Hepatocyte (in vitro differentiated cells): Measurements from ENCODE around the gene SP3. TPM values are rescaled to one million over a fixed set of nuclear protein-coding genes. Genes with fewer than 3 reads are reported as not detected.

Source experiments
- DNase-seq: peaks from one replicate; pipeline ENCODE4 v3.0.0-alpha.2; 2016; ENCODE audit warnings: low spot score
- H2AFZ ChIP-seq: fragments of 200-600 bp; sonication (generic); 2 replicates; pipeline ENCODE4 v1.6.0; 2016; ENCODE audit warnings: antibody characterized with exemption, mild to moderate bottlenecking
- H3K27ac ChIP-seq: fragments of 200-600 bp; sonication (generic); 2 replicates; pipeline ENCODE4 v1.5.1; 2016; ENCODE audit warnings: mild to moderate bottlenecking
- H3K27me3 ChIP-seq: fragments of 200-600 bp; sonication (generic); 2 replicates; pipeline ENCODE4 v1.6.1; 2016
- H3K36me3 ChIP-seq: fragments of 200-600 bp; sonication (generic); replicated peaks from 2 replicates; pipeline ENCODE4 v1.5.1; 2016; ENCODE audit warnings: low read depth; ENCODE audit not compliant: insufficient read depth
- H3K4me1 ChIP-seq: fragments of 200-600 bp; sonication (generic); 2 replicates; pipeline ENCODE4 v1.5.1; 2016; ENCODE audit warnings: mild to moderate bottlenecking, moderate library complexity; ENCODE audit not compliant: insufficient read depth
- H3K4me2 ChIP-seq: fragments of 200-600 bp; sonication (generic); 2 replicates; pipeline ENCODE4 v1.6.0; 2016
- H3K4me3 ChIP-seq: fragments of 200-600 bp; sonication (generic); 2 replicates; pipeline ENCODE4 v1.5.1; 2016; ENCODE audit warnings: mild to moderate bottlenecking
- H3K79me2 ChIP-seq: fragments of 200-600 bp; sonication (generic); 2 replicates; pipeline ENCODE4 v1.6.0; 2017; ENCODE audit warnings: mild to moderate bottlenecking
- H3K9me2 ChIP-seq: fragments of 200-600 bp; sonication (generic); replicated peaks from 2 replicates; pipeline ENCODE4 v1.6.0; 2017; ENCODE audit warnings: mild to moderate bottlenecking; ENCODE audit not compliant: insufficient read depth
- H3K9me3 ChIP-seq: fragments of 200-600 bp; sonication (generic); 2 replicates; pipeline ENCODE4 v1.5.1; 2016; ENCODE audit warnings: low read depth, mild to moderate bottlenecking
- H4K20me1 ChIP-seq: fragments of 200-600 bp; sonication (generic); 2 replicates; pipeline ENCODE4 v1.6.0; 2016; ENCODE audit warnings: mild to moderate bottlenecking; ENCODE audit not compliant: insufficient read depth, poor library complexity, severe bottlenecking
- CTCF ChIP-seq: fragments of 200-600 bp; sonication (generic); IDR thresholded peaks from 2 replicates; pipeline ENCODE4 v1.5.1; 2016; ENCODE audit warnings: antibody characterized with exemption, mild to moderate bottlenecking; ENCODE audit not compliant: poor library complexity
- EZH2 ChIP-seq: fragments of 200-600 bp; sonication (generic); IDR thresholded peaks from 2 replicates; pipeline ENCODE4 v1.6.1; 2016; ENCODE audit warnings: antibody characterized with exemption, mild to moderate bottlenecking, borderline replicate concordance
- EZH2phosphoT487 ChIP-seq: fragments of 200-600 bp; sonication (generic); IDR thresholded peaks from one replicate; pipeline ENCODE4 v1.6.1; 2018; ENCODE audit warnings: antibody characterized with exemption, mild to moderate bottlenecking, low read depth, moderate library complexity; ENCODE audit not compliant: unreplicated experiment, severe bottlenecking
- WGBS: methylation state at CpG from one replicate; pipeline ENCODE4 v1.1.6; 2016; ENCODE audit warnings: low lambda C conversion rate; ENCODE audit errors: missing lambda C conversion rate; 5-methylcytosine and 5-hydroxymethylcytosine counted together
- polyA plus RNA-seq: library from polyadenylated mRNA; unstranded; fragments of >200 nt; fragmentation: Nextera tagmentation; extraction: Ambion mirVana; gene quantifications from 2 replicates; pipeline ENCODE4 v1.2.1, GENCODE V29; 2016
- total RNA-seq: library from RNA; depleted of rRNA; stranded (reverse); fragments of >200 nt; gene quantifications from 2 replicates; pipeline ENCODE4 v1.2.3, GENCODE V29; 2014

The SP3 gene
- total and polyA plus RNA-seq, 2 experiments from 2014 or later, result 37.2 to 133 TPM

GRCh38 chr2:173997269-173997668, 32.1 kb upstream of the SP3 start:
- no peak for TF ChIP-seq EZH2
- no peak for TF ChIP-seq EZH2phosphoT487
- TF ChIP-seq CTCF, result no peak
- Histone ChIP-seq H3K27me3 (no peaks in the 10 kb centered on the region), H3K36me3 (no peaks in the 10 kb centered on the region), H2AFZ (no peak overlapping the region), H3K27ac (no peak overlapping the region), H3K79me2 (no peaks in the 10 kb centered on the region), H4K20me1 (no peaks in the 10 kb centered on the region), H3K9me3 (no peaks in the 10 kb centered on the region), H3K9me2 (no peaks in the 10 kb centered on the region), H3K4me1 (peaks cover 15% of the 10 kb centered on the region), H3K4me3 (no peak overlapping the region), H3K4me2 (no peak overlapping the region)
- no peak for DNase-seq
- WGBS, result 75% methylated on average over 7 of the region's 7 CpGs

GRCh38 chr2:173996766-173997165, 31.6 kb upstream of the SP3 start:
- no peak overlapping the region for H3K4me2 ChIP-seq
- no peaks in the 10 kb centered on the region for H3K9me2 ChIP-seq
- no peaks in the 10 kb centered on the region for H4K20me1 ChIP-seq
- no peaks in the 10 kb centered on the region for H3K27me3 ChIP-seq
- no peaks in the 10 kb centered on the region for H3K36me3 ChIP-seq
- H3K9me3 ChIP-seq, result no peaks in the 10 kb centered on the region
- H3K27ac ChIP-seq, result no peak overlapping the region
- TF ChIP-seq EZH2phosphoT487 (no peak), EZH2 (no peak), CTCF (no peak)
- no peak overlapping the region for H2AFZ ChIP-seq
- WGBS, result 64% methylated on average over 2 of the region's 2 CpGs
- H3K79me2 ChIP-seq, result no peaks in the 10 kb centered on the region
- H3K4me1 ChIP-seq, result peaks cover 20% of the 10 kb centered on the region
- no peak for DNase-seq
- no peak overlapping the region for H3K4me3 ChIP-seq

- no peak for DNase-seq
- Histone ChIP-seq H3K79me2 (no peaks in the 10 kb centered on the region), H3K9me3 (no peaks in the 10 kb centered on the region), H3K4me3 (no peak overlapping the region), H3K4me1 (peaks cover 29% of the 10 kb centered on the region), H2AFZ (no peak overlapping the region), H3K36me3 (no peaks in the 10 kb centered on the region), H3K9me2 (no peaks in the 10 kb centered on the region), H3K4me2 (no peak overlapping the region), H3K27me3 (no peaks in the 10 kb centered on the region), H3K27ac (no peak overlapping the region), H4K20me1 (no peaks in the 10 kb centered on the region)
- TF ChIP-seq EZH2phosphoT487 (no peak), EZH2 (no peak), CTCF (no peak)
- 74% methylated on average over 1 of the region's 1 CpG for WGBS
These were observed 28.3 kb upstream of the SP3 start for GRCh38 chr2:173993459-173993858.
